Hematopoietic multipotent progenitor cell treated with erythropoietin and hydrocortisone succinate and interleukin-3 and kit ligand, for 17 days (in vitro differentiated cells): ENCODE results near the gene CAMTA1.

Source experiments
- DNase-seq: peaks from one replicate; pipeline ENCODE4 v3.0.0-alpha.2; 2015; ENCODE audit warnings: low spot score

The CAMTA1 gene

GRCh38 chr1:6928106-6928885, 143.0 kb downstream of the CAMTA1 start:
- DNase-seq: no peak

GRCh38 chr1:6930732-6931300, 145.6 kb downstream of the CAMTA1 start:
- DNase-seq: no peak

DNA sequence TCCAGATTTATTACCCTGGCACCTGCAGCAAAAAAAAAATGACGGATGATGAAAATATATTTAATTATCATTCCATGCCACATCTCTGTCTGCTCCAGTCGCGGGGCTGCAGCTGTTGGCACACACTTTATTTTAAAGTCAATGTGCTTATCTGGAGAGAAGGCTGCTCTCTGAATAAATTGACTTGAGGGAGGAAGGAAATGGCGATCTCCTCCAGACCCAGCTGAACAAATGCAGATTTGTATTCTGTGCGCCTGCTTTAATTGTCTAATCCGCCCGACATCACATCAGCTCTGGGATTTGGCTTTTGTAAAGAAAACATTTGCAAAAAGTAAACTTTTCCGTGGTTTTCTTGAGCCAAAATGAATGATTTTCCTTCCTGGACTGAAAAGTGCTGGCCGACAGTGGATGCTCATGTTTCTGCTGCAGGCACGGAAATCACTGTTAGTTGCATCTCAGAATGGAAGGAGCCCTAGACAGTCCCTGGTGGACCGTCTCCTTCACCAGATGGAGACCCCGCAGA, 150.2 kb downstream of the CAMTA1 start:
- DNase-seq: no peak

- no peak for DNase-seq
Observed at GRCh38 chr1:6935911-6936690, 150.8 kb downstream of the CAMTA1 start.

DNA sequence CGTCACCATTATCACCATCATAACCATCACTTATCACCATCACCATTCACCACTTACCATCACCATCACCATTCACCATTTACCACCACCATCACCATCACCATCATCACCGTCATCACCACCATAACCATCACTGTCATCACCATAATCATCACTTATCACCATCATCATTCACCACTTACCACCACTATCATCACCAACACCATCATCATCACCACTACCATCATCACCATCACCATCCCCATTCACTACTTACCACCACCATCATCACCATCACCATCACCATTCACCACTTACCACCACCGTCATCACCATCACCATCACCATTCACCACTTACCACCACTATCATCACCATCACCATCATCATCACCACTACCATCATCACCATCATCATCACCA, 151.8 kb downstream of the CAMTA1 start:
- DNase-seq: no peak

DNA sequence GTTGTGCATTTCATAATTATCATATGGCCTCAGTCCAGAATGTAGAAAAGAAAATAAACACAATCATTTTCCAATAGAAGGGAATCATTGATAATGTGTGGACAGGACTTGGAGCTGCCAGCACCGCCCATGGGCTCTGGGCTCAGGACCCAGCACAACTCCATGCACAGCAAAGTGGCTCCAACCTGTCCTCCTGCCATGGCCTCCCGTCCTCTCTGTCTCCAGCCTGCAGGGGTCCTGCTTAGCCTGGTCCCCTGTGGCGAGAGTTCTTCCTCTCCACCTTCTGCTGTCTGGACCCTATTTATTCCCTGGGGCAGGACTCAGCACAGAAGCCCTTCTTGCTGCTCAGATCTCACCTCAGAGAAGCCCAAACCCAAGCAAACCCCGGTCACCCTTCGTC, 154.1 kb downstream of the CAMTA1 start:
- DNase-seq: no peak

GRCh38 chr1:6941786-6942185, 156.5 kb downstream of the CAMTA1 start:
- DNase-seq: no peak

- no peak for DNase-seq
Observed at GRCh38 chr1:6942990-6943389, 157.7 kb downstream of the CAMTA1 start.

DNA sequence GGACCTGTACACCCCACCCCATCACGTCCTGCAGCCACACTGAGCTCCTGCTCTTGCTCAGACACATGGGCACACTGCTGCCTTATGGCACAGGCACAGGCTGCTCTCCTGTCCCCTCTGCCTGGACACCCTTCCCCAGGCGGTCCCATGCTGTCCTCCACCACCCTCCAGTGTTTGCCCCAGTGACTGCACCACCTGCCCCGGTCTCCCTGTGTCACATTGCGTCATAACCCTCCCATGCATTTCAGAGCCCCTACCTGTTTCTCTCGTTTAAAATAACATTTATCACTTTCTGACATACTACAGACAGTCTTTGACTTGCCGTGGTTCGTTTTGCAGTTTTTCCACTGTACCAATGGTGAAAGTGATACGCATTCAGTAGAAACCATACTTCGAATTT, 159.2 kb downstream of the CAMTA1 start:
- no peak for DNase-seq

GRCh38 chr1:6947952-6948351, 162.7 kb downstream of the CAMTA1 start:
- no peak for DNase-seq

GRCh38 chr1:6948416-6948815, 163.2 kb downstream of the CAMTA1 start:
- no peak for DNase-seq

DNA sequence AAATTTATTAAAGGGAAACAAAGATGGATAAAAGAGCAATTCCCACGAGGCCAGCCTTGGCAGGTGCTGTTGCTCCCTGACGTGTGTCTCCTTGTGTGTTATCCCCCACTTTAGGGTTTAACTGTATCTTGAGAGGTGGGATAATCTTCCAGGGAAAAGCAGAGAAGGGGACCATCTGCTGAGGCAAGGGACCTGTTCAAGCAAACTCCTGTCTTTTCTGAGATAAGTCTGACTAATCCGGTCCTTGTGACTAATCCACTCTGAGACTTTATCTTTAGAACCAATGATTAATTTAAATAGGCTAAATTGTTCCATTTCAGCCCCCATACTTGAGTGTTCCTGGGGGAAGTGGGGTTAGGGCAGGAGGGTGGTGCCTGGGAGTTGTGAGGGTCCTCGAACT, 163.6 kb downstream of the CAMTA1 start:
- no peak for DNase-seq

- no peak for DNase-seq
Observed at GRCh38 chr1:6950001-6950765, 164.9 kb downstream of the CAMTA1 start.

DNA sequence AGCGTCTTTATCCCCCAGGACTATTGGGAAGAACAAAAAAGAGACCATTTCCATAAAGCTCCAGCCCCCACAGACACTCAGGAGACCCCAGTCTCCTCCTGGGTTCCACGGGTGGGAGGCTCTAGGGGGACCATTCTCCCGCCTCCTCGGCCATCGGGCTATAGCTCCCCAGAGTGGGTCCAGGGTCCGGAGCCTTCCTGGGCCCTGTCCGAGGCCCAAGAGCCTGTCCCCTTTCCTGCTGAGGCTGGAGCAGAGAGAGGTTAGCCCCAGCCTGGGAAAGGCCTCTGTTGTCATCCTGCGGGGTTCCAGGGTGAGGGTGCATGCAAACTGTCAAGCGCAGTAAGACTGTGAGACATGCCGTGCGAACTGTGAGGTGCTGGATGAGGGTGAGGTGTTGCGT, 166.3 kb downstream of the CAMTA1 start:
- DNase-seq: no peak

GRCh38 chr1:6953216-6953615, 168.0 kb downstream of the CAMTA1 start:
- DNase-seq: no peak

- DNase-seq: no peak
Observed at GRCh38 chr1:6953907-6954364, 168.7 kb downstream of the CAMTA1 start.

GRCh38 chr1:6954591-6954990, 169.3 kb downstream of the CAMTA1 start:
- DNase-seq: no peak

GRCh38 chr1:6955357-6956094, 170.3 kb downstream of the CAMTA1 start:
- no peak for DNase-seq

DNA sequence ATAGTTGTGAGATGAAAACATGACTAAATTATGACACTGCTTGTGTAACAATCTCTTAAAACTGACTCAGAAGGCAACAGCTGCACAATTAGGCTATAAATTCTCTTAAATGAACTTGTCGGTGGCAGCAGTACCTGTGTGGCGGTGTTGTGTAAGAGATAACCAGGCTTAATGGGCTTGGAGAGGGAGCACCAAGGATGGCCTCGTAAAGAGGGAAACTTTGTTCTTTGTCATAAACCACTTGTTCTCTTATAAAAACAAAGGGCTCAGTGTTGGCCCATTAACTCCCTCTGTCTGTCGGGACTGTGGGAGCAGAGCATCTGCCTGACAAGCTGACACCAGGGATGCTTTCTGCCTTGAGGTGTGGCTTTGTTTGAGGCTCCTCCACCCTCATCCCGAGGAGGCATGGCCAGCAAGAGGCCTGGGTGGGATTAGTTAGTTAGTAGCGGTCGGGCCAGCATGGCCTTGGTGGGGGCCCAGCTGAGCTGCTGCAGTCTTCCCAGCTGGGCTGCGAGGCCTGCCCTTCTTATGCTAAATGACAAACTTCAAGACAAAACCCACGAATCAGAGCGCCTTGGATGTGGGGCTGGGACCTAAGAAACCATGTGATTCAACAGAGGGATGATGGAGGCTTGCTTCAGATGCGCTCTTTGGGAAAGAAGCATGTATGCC, 171.4 kb downstream of the CAMTA1 start:
- no peak for DNase-seq

- no peak for DNase-seq
Observed at GRCh38 chr1:6957341-6957740, 172.1 kb downstream of the CAMTA1 start.
